ENCODE results near the gene NELL2. TPM values are rescaled to one million over a fixed set of nuclear protein-coding genes. Genes with fewer than 3 reads are reported as not detected.
A peak's percentile ranks its signal among the peaks of the same experiment; 100 is the strongest.

NELL2 gene
- total and polyA plus RNA-seq, 11 donors = 0.04 to 1.8 (median 0.77) TPM; not detected in 3

- Histone ChIP-seq H3K4me1 (no peaks in the 10 kb centered on the region), H3K27me3 (no peaks in the 10 kb centered on the region), H3K27ac (no peak overlapping the region), H3K9me3 (peaks cover 0 to 4% (median 0%) of the 10 kb centered on the region in 12 donors), H3K36me3 (no peaks in the 10 kb centered on the region), H3K4me3 (no peak overlapping the region)
- ATAC-seq = no peak
- TF ChIP-seq, protein P1, sequence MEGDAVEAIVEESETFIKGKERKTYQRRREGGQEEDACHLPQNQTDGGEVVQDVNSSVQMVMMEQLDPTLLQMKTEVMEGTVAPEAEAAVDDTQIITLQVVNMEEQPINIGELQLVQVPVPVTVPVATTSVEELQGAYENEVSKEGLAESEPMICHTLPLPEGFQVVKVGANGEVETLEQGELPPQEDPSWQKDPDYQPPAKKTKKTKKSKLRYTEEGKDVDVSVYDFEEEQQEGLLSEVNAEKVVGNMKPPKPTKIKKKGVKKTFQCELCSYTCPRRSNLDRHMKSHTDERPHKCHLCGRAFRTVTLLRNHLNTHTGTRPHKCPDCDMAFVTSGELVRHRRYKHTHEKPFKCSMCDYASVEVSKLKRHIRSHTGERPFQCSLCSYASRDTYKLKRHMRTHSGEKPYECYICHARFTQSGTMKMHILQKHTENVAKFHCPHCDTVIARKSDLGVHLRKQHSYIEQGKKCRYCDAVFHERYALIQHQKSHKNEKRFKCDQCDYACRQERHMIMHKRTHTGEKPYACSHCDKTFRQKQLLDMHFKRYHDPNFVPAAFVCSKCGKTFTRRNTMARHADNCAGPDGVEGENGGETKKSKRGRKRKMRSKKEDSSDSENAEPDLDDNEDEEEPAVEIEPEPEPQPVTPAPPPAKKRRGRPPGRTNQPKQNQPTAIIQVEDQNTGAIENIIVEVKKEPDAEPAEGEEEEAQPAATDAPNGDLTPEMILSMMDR (IDR thresholded peaks at IDR 0.05) = no peak
- no peak for TF ChIP-seq POLR2A (IDR thresholded peaks at IDR 0.05)
- intact Hi-C loops (cut with DNase I) = no loop called here
- no peak for DNase-seq
These were observed 372.8 kb downstream of the NELL2 start for GRCh38 chr12:44503329-44503728.

DNA sequence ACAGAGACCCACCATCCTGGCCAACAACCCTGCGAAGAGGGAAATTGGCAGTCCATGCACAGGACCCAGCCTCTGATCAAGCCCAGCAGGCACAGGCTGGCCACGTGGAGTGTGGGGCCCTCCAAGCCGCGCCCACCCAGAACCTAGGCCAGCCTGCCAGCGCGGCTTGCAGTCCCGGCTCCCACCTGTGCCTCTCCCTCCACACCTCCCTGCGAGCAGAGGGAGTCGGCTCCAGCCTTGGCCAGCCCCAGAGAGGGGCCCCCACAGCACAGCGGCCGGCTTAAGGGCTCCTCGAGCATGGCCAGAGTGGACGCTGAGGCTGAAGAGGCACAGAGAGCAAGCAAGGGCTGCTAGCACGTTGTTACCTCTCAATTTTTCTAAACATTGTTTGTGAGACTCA, 373.4 kb downstream of the NELL2 start:
- DNase-seq (no peak), ATAC-seq (no peak)
- Histone ChIP-seq H3K9me3 (peaks cover 0 to 4% (median 0%) of the 10 kb centered on the region in 12 donors), H3K36me3 (no peaks in the 10 kb centered on the region), H3K4me3 (no peak overlapping the region), H3K27ac (no peak overlapping the region), H3K27me3 (no peaks in the 10 kb centered on the region), H3K4me1 (no peaks in the 10 kb centered on the region)
- 88 to 93% (median 88%) methylated on average over 13 to 14 of the region's 14 CpGs for WGBS, 4 donors
- intact Hi-C loops (cut with DNase I) = no loop called here
- TF ChIP-seq, protein P1 (IDR thresholded peaks at IDR 0.05) = no peak
- no peak for TF ChIP-seq POLR2A (IDR thresholded peaks at IDR 0.05)

DNA sequence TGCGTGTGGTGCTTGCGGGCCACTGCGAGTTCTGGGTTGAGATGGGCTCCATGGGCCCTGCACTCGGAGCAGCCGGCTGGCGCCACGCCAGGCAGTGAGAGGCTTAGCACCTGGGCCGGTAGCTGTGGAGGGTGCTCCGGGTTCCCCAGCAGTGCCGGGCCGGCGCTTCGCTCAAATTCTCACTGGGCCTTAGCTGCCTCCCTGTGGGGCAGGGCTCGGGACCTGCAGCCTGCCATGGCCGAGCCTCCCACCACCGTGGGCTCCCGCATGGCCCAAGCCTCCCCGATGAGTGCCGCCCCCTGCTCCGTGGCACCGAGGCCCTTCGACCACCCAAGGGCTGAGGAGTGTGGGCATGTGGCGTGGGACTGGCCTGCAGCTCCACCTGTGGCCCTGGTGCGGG, 375.7 kb downstream of the NELL2 start:
- H3K36me3 ChIP-seq = no peaks in the 10 kb centered on the region
- H3K27ac ChIP-seq = no peak overlapping the region
- H3K27me3 ChIP-seq = no peaks in the 10 kb centered on the region
- peaks cover 0 to 4% (median 0%) of the 10 kb centered on the region in 12 donors for H3K9me3 ChIP-seq
- intact Hi-C loops (cut with DNase I) = no loop called here
- WGBS, 4 donors = 83 to 96% (median 94%) methylated on average over 5 to 24 of the region's 24 CpGs
- TF ChIP-seq POLR2A (IDR thresholded peaks at IDR 0.05) = no peak
- TF ChIP-seq, protein P1 (IDR thresholded peaks at IDR 0.05) = no peak
- H3K4me3 ChIP-seq = no peak overlapping the region
- ATAC-seq (peak in 1 of 4 donors; percentile 20), DNase-seq (no peak)
- no peaks in the 10 kb centered on the region for H3K4me1 ChIP-seq

DNA sequence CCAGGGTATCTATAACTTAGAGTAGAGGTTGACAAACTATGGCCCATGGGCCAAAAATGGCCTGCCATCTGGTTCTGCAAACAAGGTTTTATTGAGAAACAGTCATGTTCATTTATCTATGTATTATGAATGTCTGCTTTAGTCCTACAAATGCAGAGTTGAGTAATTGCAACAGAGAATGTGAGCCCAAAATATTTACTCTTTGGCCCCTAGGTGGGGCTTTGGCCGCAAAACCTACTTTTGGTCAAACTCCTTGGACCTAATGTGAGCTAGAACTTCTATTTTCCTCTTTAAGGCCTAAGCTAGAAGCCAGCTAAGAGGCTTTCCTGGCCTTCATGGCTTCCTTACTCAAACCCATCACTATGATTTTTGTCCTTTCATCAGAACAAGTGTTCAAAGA, 379.1 kb downstream of the NELL2 start:
- no peak overlapping the region for H3K27ac ChIP-seq
- 65 to 81% (median 76%) methylated on average over 1 of the region's 1 CpG for WGBS, 4 donors
- no peak for TF ChIP-seq POLR2A (IDR thresholded peaks at IDR 0.05)
- TF ChIP-seq, protein P1 (IDR thresholded peaks at IDR 0.05) = no peak
- peaks cover 0 to 8% (median 0%) of the 10 kb centered on the region in 12 donors for H3K9me3 ChIP-seq
- no peaks in the 10 kb centered on the region for H3K36me3 ChIP-seq
- DNase-seq = no peak
- no peak for ATAC-seq
- H3K27me3 ChIP-seq = peaks cover 0 to 6% (median 0%) of the 10 kb centered on the region in 9 donors
- H3K4me1 ChIP-seq = no peaks in the 10 kb centered on the region
- intact Hi-C loops (cut with DNase I) = no loop called here
- no peak overlapping the region for H3K4me3 ChIP-seq
